ENCODE data around the gene FBXL20. TPM values are rescaled to one million over a fixed set of nuclear protein-coding genes. Genes with fewer than 3 reads are reported as not detected.
"Not testable (repeated sequence)": the region's sequence is repeated elsewhere in the genome, so short reads cannot be mapped to it uniquely, and the experiment has no call there.

FBXL20 gene
- total and polyA plus RNA-seq, 2 experiments from 2014 or later: 10.2 to 20.4 TPM

GRCh38 chr17:39252788-39253460, 148.5 kb downstream of the FBXL20 start:
- H3K4me3 ChIP-seq: no peak overlapping the region
- H3K27me3 ChIP-seq: no peaks in the 10 kb centered on the region
- H3K9me3 ChIP-seq (ENCODE audit: low read depth): no peaks in the 10 kb centered on the region
- no peak for TF ChIP-seq CTCF (IDR thresholded peaks at IDR 0.05; ENCODE audit: low read depth, low read length)
- no peaks in the 10 kb centered on the region for H3K36me3 ChIP-seq
- no peak overlapping the region for H3K27ac ChIP-seq
- H3K4me1 ChIP-seq (ENCODE audit: low read depth): no peaks in the 10 kb centered on the region
- DNase-seq (ENCODE audit: low read depth in 1 of 2, low spot score in 1 of 2): no peak

DNA sequence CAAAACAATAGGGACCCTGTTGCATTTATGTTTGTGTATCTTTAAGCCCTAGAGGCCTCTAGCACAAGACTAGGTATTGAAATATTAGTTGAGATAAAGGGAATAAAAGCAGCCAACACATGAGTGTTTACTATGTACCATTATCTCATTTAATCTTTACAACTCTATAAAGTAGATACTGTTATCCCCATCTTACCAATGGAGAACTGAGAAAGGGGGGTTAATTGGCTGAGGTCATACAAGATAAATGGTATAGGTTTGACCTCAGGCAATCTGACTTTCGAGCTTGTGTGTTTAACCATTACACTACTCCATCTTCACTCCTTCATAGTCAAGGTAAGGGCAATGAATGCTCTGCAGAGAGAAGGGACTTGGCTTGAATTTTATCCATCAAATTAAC, 149.4 kb downstream of the FBXL20 start:
- Histone ChIP-seq H3K4me1 (ENCODE audit: low read depth) (no peaks in the 10 kb centered on the region), H3K36me3 (no peaks in the 10 kb centered on the region), H3K27me3 (no peaks in the 10 kb centered on the region), H3K4me3 (no peak overlapping the region), H3K9me3 (ENCODE audit: low read depth) (no peaks in the 10 kb centered on the region), H3K27ac (no peak overlapping the region)
- no peak for DNase-seq (ENCODE audit: low read depth in 1 of 2, low spot score in 1 of 2)
- TF ChIP-seq CTCF (IDR thresholded peaks at IDR 0.05; ENCODE audit: low read depth, low read length): no peak

GRCh38 chr17:39250076-39250475, 151.3 kb downstream of the FBXL20 start:
- not testable (repeated sequence) for H3K27me3 ChIP-seq; H3K36me3 ChIP-seq; H3K9me3 ChIP-seq (ENCODE audit: low read depth); H3K4me3 ChIP-seq; H3K4me1 ChIP-seq (ENCODE audit: low read depth); H3K27ac ChIP-seq; DNase-seq (ENCODE audit: low read depth in 1 of 2, low spot score in 1 of 2)

DNA sequence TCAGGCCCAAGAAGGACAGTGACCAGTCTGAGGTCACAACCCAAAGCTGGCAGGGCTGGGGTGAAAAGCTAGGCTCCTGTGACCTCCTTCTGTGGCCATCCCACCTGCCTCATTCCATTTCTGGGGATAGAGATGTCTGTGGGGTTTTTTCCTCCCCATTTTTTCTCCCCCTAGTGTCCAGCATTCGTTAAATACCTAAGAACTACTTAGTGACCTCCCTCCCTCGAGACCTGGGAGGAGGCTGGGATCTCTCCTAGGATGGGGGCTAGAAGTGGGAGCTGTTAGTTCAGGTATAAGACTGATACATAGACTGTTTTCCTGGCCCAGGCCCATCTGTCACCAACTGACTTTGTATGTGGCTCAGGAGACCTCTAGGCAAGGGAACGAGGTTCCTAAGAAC, 155.2 kb downstream of the FBXL20 start:
- TF ChIP-seq CTCF (IDR thresholded peaks at IDR 0.05; ENCODE audit: low read depth, low read length): peak; percentile 8
- Histone ChIP-seq H3K36me3 (no peaks in the 10 kb centered on the region), H3K4me3 (no peak overlapping the region), H3K9me3 (ENCODE audit: low read depth) (no peaks in the 10 kb centered on the region), H3K27ac (no peak overlapping the region), H3K4me1 (ENCODE audit: low read depth) (no peaks in the 10 kb centered on the region), H3K27me3 (no peaks in the 10 kb centered on the region)
- DNase-seq (ENCODE audit: low read depth in 1 of 2, low spot score in 1 of 2): no peak

GRCh38 chr17:39244600-39245570, 156.5 kb downstream of the FBXL20 start:
- no peaks in the 10 kb centered on the region for H3K4me1 ChIP-seq (ENCODE audit: low read depth)
- H3K36me3 ChIP-seq: no peaks in the 10 kb centered on the region
- no peaks in the 10 kb centered on the region for H3K27me3 ChIP-seq
- H3K9me3 ChIP-seq (ENCODE audit: low read depth): no peaks in the 10 kb centered on the region
- TF ChIP-seq CTCF (IDR thresholded peaks at IDR 0.05; ENCODE audit: low read depth, low read length): peak; percentile 95
- H3K4me3 ChIP-seq: no peak overlapping the region
- peak; percentile 87 to 90 for DNase-seq (ENCODE audit: low read depth in 1 of 2, low spot score in 1 of 2)
- H3K27ac ChIP-seq: no peak overlapping the region

All from cardiac muscle cell (in vitro differentiated cells and primary cell).